ENCODE data around the gene AQP12A.

- TF ChIP-seq GATA2 (IDR thresholded peaks at IDR 0.05; ENCODE audit: low read depth, low read length) (no peak), GATA3 (IDR thresholded peaks at IDR 0.05; ENCODE audit: low read depth, low read length) (no peak)
These were observed 44.0 kb upstream of the AQP12A start for GRCh38 chr2:240647503-240648154.
